MG63 (cell line): ENCODE results near the gene PPP1R9A. TPM values are rescaled to one million over a fixed set of nuclear protein-coding genes. Genes with fewer than 3 reads are reported as not detected.

Source experiments
- DNase-seq: peaks from one replicate; pipeline ENCODE4 v3.0.0-alpha.2; 2020
- H3K27me3 ChIP-seq: fragments of 250-450 bp; sonication (Bioruptor Pico); 2 replicates; pipeline ENCODE4 v1.5.1; 2020; ENCODE audit warnings: mild to moderate bottlenecking, moderate library complexity
- H3K36me3 ChIP-seq: fragments of 250-450 bp; sonication (Bioruptor Pico); 2 replicates; pipeline ENCODE4 v1.5.1; 2020; ENCODE audit warnings: mild to moderate bottlenecking, moderate library complexity
- H3K4me3 ChIP-seq: fragments of 250-450 bp; sonication (Bioruptor Pico); 2 replicates; pipeline ENCODE4 v1.5.1; 2020; ENCODE audit warnings: mild to moderate bottlenecking, moderate library complexity
- H3K9me3 ChIP-seq: fragments of 250-450 bp; sonication (Bioruptor Pico); 2 replicates; pipeline ENCODE4 v1.5.1; 2020; ENCODE audit warnings: mild to moderate bottlenecking, moderate library complexity
- total RNA-seq: library from RNA; depleted of rRNA; stranded (reverse); fragments of >200 nt; shearing (Covaris generic); gene quantifications from 2 replicates; pipeline ENCODE4 v1.2.3, GENCODE V29; 2014; ENCODE audit warnings: low replicate concordance

PPP1R9A gene
- total RNA-seq, 1 experiment from 2014 or later = 1.7 TPM

GRCh38 chr7:95320651-95321050 lies 413.3 kb downstream of the PPP1R9A start:
- H3K9me3 ChIP-seq = no peaks in the 10 kb centered on the region

GRCh38 chr7:95321720-95322119 lies 414.3 kb downstream of the PPP1R9A start:
- DNase-seq = no peak
- no peaks in the 10 kb centered on the region for H3K27me3 ChIP-seq
- H3K36me3 ChIP-seq = no peaks in the 10 kb centered on the region
- no peak overlapping the region for H3K4me3 ChIP-seq
- no peaks in the 10 kb centered on the region for H3K9me3 ChIP-seq

More at GRCh38 chr7:95320651-95321050, 413.3 kb downstream of the PPP1R9A start:
- DNase-seq = no peak
- Histone ChIP-seq H3K27me3 (no peaks in the 10 kb centered on the region), H3K4me3 (no peak overlapping the region), H3K36me3 (no peaks in the 10 kb centered on the region)

GRCh38 chr7:95322396-95322795 lies 415.0 kb downstream of the PPP1R9A start:
- Histone ChIP-seq H3K9me3 (no peaks in the 10 kb centered on the region), H3K27me3 (no peaks in the 10 kb centered on the region), H3K4me3 (no peak overlapping the region), H3K36me3 (no peaks in the 10 kb centered on the region)
- DNase-seq = no peak

GRCh38 chr7:95322854-95323253 lies 415.5 kb downstream of the PPP1R9A start:
- no peak overlapping the region for H3K4me3 ChIP-seq
- DNase-seq = no peak
- H3K36me3 ChIP-seq = no peaks in the 10 kb centered on the region
- H3K9me3 ChIP-seq = no peaks in the 10 kb centered on the region
- H3K27me3 ChIP-seq = no peaks in the 10 kb centered on the region

GRCh38 chr7:95323410-95324129 lies 416.2 kb downstream of the PPP1R9A start:
- no peaks in the 10 kb centered on the region for H3K9me3 ChIP-seq
- no peak for DNase-seq
- no peaks in the 10 kb centered on the region for H3K27me3 ChIP-seq
- H3K4me3 ChIP-seq = no peak overlapping the region
- H3K36me3 ChIP-seq = no peaks in the 10 kb centered on the region

GRCh38 chr7:95324431-95324830 lies 417.0 kb downstream of the PPP1R9A start, which contains the start of gene PON1:
Gene PON1, minus strand, starts transcription at chr7:95324532. Its CDS starts 57 bp downstream, at chr7:95324475.
- Histone ChIP-seq H3K9me3 (no peaks in the 10 kb centered on the region), H3K36me3 (no peaks in the 10 kb centered on the region), H3K27me3 (no peaks in the 10 kb centered on the region), H3K4me3 (no peak within 1 kb of the TSS)
- no peak for DNase-seq

GRCh38 chr7:95327356-95327755 lies 420.0 kb downstream of the PPP1R9A start:
- no peaks in the 10 kb centered on the region for H3K9me3 ChIP-seq
- no peaks in the 10 kb centered on the region for H3K27me3 ChIP-seq
- H3K4me3 ChIP-seq = no peak overlapping the region
- no peaks in the 10 kb centered on the region for H3K36me3 ChIP-seq
- no peak for DNase-seq

- DNase-seq = no peak
- Histone ChIP-seq H3K27me3 (no peaks in the 10 kb centered on the region), H3K4me3 (no peak overlapping the region), H3K36me3 (no peaks in the 10 kb centered on the region), H3K9me3 (no peaks in the 10 kb centered on the region)
These were observed 423.0 kb downstream of the PPP1R9A start for GRCh38 chr7:95330204-95330960.

- no peaks in the 10 kb centered on the region for H3K27me3 ChIP-seq
- H3K4me3 ChIP-seq = no peak overlapping the region
- no peaks in the 10 kb centered on the region for H3K9me3 ChIP-seq
- no peak for DNase-seq
- no peaks in the 10 kb centered on the region for H3K36me3 ChIP-seq
These were observed 423.6 kb downstream of the PPP1R9A start for GRCh38 chr7:95330961-95331337.

GRCh38 chr7:95334447-95334846 lies 427.1 kb downstream of the PPP1R9A start:
- Histone ChIP-seq H3K9me3 (no peaks in the 10 kb centered on the region), H3K4me3 (no peak overlapping the region), H3K27me3 (no peaks in the 10 kb centered on the region), H3K36me3 (no peaks in the 10 kb centered on the region)
- DNase-seq = no peak

GRCh38 chr7:95335093-95335492 lies 427.7 kb downstream of the PPP1R9A start:
- Histone ChIP-seq H3K36me3 (no peaks in the 10 kb centered on the region), H3K9me3 (no peaks in the 10 kb centered on the region), H3K27me3 (no peaks in the 10 kb centered on the region), H3K4me3 (no peak overlapping the region)
- DNase-seq = no peak

- H3K4me3 ChIP-seq = no peak overlapping the region
- no peak for DNase-seq
- no peaks in the 10 kb centered on the region for H3K36me3 ChIP-seq
- no peaks in the 10 kb centered on the region for H3K9me3 ChIP-seq
- H3K27me3 ChIP-seq = no peaks in the 10 kb centered on the region
These were observed 431.4 kb downstream of the PPP1R9A start for GRCh38 chr7:95338832-95339231.

- no peak for DNase-seq
- Histone ChIP-seq H3K36me3 (no peaks in the 10 kb centered on the region), H3K27me3 (no peaks in the 10 kb centered on the region)
These were observed 433.1 kb downstream of the PPP1R9A start for GRCh38 chr7:95340491-95340890.

GRCh38 chr7:95342029-95342428 lies 434.6 kb downstream of the PPP1R9A start:
- no peaks in the 10 kb centered on the region for H3K36me3 ChIP-seq
- H3K4me3 ChIP-seq = no peak overlapping the region
- no peak for DNase-seq
- H3K9me3 ChIP-seq = no peaks in the 10 kb centered on the region
- no peaks in the 10 kb centered on the region for H3K27me3 ChIP-seq

More at GRCh38 chr7:95340491-95340890, 433.1 kb downstream of the PPP1R9A start:
- Histone ChIP-seq H3K4me3 (no peak overlapping the region), H3K9me3 (no peaks in the 10 kb centered on the region)

GRCh38 chr7:95342642-95343307 lies 435.4 kb downstream of the PPP1R9A start:
- DNase-seq = no peak
- Histone ChIP-seq H3K36me3 (no peaks in the 10 kb centered on the region), H3K4me3 (no peak overlapping the region), H3K9me3 (no peaks in the 10 kb centered on the region), H3K27me3 (no peaks in the 10 kb centered on the region)
